Measurements from ENCODE around the gene DGKG.

Gene DGKG

DNA sequence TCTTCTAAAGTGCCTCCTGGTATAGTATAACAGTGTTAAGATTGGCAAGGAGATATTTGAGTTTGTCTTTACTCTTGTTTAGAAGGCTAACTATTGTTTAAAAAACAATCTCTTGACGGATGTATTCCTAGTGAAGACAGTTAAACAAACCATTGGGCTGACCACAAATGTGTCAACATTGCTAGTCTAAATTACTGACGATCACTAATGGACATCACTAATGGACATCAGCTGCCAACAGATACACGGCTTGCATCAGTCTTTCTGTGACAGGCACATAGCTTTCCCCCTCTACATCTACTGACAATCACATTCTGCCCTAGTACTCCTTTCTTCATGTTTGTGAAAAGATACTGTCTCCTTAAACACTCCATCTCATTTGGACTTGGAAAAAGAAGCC is 196.0 kb downstream of the DGKG start:
- DNase-seq (ENCODE audit: low read depth) = no peak
- no peak overlapping the region for H3K4me3 ChIP-seq (ENCODE audit: low read depth, low read length)

DNA sequence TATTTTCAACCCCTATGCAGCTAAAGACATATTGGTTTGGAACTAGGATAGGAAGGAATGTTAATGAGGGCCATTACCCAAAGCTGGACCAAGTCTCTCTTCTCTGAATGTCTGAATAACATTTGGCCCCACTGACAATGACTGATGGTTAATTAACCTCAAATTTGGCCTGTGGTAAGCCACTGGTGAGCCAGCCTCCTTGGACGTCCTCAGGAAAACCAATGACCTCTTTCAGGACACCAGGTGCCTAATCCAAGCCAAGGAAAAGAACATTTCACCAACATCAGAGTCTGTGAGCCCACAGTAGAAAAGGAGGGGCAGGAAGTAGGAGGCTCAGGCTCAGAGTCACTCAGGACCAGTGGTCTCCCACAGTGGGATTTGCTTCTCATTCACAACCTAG is 196.7 kb downstream of the DGKG start:
- no peak for DNase-seq (ENCODE audit: low read depth)

DNA sequence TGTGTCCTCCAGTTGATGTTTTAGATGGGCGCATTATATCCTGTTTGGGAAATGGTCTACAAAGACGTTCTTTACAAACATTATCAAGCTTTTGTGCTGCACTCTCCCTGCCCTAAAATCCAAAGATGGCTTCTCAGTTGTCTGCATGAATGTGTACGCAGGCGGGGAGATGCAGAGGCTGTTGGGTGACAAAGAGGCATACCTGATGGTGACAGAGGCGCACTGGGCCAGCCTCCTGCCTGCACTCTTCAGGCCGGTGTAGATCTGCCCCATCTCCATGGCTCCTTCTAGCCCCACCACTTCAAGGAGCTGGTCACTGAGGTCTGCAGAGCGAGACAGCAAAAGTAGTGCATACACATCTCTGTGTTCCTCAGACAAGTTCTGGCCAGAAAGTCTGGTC is 197.3 kb downstream of the DGKG start:
- DNase-seq (ENCODE audit: low read depth) = no peak
- no peak overlapping the region for H3K4me3 ChIP-seq (ENCODE audit: low read depth, low read length)

More for the DNA sequence above, 196.7 kb downstream of the DGKG start:
- H3K4me3 ChIP-seq (ENCODE audit: low read depth, low read length) = no peak overlapping the region

DNA sequence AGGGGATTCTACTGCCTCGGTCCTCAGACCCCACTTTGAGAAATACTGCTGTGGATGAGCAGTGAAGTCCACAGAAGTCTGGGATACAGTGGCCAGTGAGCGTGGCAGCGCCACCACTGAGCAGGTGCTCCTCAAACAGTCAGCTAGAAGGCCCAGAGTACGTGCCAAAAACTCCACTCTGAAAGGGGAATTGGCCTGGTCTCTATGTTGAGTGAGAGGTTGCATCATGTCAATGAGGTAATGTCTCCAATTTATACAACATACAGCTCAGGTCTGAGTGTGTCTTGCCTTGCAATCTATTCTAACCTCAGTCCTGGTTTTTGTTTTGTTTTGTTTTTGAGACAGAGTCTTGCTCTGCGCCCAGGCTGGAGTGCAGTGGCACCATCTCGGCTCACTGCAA is 199.8 kb downstream of the DGKG start:
- no peak overlapping the region for H3K4me3 ChIP-seq (ENCODE audit: low read depth, low read length)
- DNase-seq (ENCODE audit: low read depth) = no peak

DNA sequence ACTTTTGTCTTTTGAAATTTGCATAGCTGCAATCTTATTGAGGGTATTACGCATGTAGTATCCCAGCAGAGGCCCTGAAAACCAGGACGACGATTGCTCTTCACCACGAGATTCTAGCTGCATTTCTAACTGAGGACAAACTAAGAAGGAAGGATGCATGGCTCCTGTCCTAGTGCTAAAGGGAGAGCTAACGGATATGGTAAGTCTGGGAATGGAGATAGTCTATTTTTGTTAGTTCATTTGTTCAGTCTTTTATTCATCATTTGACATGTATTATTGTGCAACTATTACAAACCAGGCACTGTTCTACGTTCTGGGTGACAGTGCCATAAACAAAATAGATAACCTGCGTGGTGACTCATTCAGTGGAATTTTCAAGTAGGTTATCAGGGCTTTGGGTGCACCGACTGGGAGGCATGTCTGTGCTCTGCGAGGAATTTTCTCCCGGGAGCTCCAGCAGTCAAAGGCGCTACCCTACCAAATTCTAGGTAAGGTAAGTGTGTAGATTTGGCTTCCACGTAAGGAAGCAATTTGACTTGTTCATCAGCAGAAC is 201.3 kb downstream of the DGKG start:
- no peak overlapping the region for H3K4me3 ChIP-seq (ENCODE audit: low read depth, low read length)
- DNase-seq (ENCODE audit: low read depth) = no peak

DNA sequence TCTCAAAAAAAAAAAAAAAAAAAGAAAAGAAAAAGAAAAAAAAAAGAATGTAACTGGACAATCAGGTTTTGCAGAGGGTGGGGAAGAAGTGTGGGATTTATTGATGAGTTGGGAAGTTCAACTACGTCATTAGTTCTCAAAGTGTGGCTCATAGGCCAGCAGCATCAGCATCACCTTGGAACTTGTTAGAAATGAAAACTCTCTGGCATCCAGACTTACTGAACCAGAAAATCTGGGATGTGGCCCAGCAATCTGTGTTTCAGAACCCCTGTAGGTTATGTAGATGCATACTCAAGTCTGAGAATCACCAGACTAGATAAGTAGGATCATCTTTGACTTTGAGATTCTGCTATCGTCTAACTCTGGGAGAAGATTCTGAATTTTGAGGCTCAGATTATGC is 207.4 kb downstream of the DGKG start:
- DNase-seq (ENCODE audit: low read depth) = no peak
- H3K4me3 ChIP-seq (ENCODE audit: low read depth, low read length) = no peak overlapping the region

DNA sequence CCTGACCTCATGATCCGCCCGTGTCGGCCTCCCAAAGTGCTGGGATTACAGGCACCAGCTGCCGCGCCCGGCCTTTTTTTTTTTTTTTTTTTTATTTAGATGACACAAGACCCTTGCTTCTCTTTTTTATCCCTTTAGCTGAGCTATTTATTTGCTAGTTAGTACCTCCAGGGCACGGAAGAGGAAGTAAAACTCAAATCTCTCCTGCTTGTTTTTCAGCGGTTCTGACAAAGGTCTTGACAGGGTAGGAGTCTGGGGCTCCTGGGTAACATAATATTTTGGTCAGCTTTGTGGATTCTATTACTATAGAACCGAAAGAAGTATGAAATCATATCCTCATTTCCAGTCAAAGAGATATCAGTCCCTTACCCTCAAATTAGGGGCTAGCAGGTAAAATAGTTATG is 209.1 kb downstream of the DGKG start:
- H3K4me3 ChIP-seq (ENCODE audit: low read depth, low read length) = no peak overlapping the region
- no peak for DNase-seq (ENCODE audit: low read depth)

DNA sequence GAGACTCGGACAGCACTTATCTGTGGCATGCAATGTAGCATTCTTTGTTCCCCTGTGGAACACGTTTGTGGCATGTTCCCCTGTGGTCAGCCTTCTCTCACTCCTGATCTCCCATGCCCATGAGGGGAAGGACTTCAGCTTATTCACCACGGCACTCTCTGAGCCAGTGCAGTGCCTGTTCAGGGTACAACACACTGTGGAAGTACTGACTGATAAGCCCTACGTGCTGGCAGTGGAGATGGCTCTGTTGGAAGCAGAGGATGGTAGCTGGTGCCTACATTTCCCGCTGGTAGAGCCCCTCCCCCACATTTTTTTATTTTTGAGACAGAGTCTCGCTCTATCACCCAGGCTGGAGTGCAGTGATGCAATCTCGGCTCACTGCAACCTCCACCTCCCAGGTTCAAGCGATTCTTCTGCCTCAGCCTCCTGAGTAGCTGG is 209.7 kb downstream of the DGKG start:
- no peak for DNase-seq (ENCODE audit: low read depth)
- no peak overlapping the region for H3K4me3 ChIP-seq (ENCODE audit: low read depth, low read length)

DNA sequence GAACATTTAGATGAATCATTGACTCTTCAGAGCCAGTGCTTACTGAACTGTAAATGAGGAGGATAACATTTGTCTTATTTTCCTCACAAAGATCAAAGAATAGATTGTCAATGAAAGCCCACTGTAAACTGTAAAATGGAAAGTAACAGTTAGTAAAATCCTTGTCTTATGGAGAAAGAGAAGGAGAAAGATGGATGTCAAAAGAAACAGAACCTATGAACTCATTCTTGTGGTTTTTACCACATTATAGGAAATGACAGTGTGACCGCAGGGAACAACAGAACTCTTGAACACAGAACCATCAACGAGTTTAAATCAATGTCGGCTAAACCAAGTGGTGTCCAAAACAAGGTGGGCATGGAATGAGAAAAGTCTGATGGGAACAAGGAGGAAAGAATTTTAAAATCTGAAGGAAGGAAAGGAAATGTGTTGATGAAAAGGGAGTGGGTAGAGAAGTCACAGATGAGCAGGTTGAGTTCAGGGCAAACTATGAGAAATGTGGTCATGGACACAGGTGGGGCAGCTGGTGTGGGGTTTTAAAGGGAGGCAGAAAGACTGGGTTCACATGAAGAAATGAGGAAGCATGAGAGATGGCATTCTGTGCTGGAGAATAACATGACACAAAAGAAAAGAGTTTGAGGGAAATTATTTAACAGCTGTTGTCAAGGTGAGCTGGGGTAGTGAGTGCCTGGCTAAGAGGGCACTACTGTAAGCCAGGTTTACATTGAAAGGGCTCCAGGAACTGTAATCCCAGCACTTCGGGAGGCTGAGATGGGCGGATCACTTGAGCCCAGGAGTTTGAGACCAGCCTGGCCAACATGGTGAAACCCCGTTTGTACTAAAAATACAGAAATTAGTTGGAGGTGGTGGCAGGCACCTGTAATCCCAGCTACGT is 210.7 kb downstream of the DGKG start:
- H3K4me3 ChIP-seq (ENCODE audit: low read depth, low read length) = no peak overlapping the region
- no peak for DNase-seq (ENCODE audit: low read depth)

DNA sequence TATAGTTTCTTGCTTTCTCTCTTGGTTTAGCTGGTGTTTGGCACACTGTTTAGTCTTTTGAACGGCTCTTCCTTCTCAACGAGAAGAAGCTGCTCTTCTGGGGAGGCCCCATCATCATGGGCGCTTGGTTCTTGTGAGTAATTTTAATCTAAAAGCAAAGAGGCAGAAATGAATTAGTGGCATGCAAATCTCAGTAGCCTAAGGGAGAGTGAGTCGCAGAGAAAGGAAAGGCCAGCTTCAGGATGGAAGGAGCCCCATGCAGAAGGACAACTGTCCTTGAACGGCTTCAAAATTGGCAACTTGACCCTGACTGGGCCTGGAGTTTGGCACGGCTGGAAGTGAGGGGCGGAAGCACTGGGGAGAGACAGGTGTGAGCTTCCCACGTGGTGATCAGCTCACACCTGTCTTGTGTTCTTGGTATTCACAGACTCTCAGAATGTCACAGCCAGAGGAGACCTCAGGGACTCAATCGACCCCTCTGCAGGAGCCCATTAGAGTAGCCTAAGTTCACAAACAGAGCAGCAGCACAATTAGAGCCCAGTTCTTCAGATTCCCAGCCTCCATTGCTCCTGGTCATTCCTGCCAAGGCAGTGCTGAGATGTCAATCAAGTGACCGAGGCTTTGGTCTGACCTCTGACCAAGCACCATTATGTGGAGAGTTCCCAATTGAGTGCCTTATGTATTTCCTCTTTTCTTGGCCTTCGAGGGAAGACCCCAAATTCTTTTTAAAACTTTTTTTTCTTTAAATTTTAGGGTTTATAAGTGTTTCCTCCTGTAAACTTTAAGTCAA is 211.8 kb downstream of the DGKG start:
- H3K4me3 ChIP-seq (ENCODE audit: low read depth, low read length) = no peak overlapping the region
- DNase-seq (ENCODE audit: low read depth) = no peak

DNA sequence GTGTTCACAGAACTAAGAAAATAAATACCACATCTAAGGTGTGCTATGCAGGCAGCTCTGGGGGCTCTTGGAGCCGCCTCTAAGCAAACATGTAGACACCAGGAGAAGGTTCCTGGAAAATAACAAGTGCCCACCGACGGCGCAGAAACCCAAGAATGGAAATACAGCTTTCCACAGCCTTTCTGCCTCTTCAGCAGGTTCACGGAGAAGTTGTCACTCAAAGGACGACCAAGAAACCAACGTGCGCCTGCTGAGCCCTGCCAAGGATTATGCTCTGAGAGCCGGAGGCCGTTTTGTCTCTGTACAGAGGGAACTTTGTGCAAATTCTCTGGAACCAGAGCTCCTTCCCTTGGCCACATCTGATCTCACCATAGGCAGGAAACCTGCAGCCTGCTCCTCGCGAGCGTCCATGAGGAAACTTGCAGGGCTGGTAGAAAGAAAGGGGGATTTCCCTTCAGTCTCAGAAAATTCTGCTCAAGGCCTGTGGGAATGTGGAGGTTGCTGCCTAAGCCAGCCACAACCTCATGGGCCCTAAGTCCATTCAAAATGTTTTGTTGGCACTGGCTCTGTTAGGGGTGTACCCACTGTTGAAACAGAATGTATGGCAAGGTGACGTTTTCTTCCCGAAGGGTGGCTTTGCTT is 212.6 kb downstream of the DGKG start:
- no peak for DNase-seq (ENCODE audit: low read depth)
- no peak overlapping the region for H3K4me3 ChIP-seq (ENCODE audit: low read depth, low read length)

DNA sequence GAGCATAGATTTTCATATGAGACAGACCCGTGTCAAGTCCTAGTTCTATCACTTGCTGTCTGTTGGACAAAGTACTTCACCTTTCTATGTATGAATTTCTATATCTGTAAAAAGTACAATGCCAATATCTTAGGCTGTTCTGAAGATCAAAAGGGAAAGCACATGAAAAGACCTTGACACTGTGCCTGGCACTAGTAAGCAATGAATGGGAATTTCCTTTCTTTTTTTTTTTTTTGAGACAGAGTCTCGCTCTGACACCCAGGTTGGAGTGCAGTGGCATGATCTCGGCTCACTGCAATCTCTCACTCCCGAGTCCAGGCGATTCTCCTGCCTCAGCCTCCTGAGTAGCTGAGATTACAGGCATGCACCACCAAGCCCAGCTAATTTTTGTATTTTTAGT is 217.8 kb downstream of the DGKG start:
- no peak for DNase-seq (ENCODE audit: low read depth)
- no peak overlapping the region for H3K4me3 ChIP-seq (ENCODE audit: low read depth, low read length)

DNA sequence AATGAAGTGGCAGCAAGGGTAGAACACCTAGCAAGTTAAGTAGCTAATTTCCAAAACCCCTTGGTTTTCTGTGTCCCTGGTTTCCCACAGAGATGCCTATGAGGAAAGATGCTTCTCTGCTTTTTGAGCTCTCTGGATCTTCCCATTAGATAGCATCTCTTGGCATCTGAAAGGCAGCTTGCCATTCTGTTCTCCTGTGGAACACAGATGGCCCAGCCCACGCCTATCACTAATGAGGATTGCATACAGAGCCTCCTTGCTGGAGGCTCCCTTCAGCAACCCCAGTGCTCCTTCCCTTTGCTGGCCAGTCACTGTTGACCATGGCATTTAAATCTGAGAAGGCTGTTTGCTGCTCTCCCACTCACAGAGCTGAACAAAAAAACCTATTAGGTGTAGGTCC is 218.8 kb downstream of the DGKG start:
- H3K4me3 ChIP-seq (ENCODE audit: low read depth, low read length) = no peak overlapping the region
- no peak for DNase-seq (ENCODE audit: low read depth)

DNA sequence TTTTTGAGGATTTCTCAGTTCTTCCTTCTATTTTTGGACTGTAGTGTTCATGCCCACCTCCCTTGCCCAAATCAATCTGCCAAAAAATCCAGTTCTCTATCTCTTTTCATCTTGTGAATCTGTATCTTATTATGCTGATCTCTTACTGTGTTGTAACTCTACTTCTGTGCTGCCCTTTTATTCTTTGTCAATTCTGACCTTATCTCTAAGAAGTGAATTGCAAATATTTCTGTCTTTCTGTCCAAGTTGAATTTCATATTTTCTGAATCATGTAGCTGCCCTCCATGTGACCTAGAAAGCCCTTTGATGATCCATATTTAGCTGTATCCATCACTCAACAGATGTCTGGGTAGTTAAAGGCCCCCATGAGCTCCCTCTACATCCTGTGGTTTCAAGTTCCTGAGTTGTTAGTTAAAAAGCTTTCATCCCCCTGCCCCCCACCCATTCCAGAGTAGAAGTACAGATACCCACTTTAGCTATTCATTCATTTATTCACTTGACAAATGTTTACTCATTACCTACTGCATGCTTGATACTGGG is 219.6 kb downstream of the DGKG start:
- no peak overlapping the region for H3K4me3 ChIP-seq (ENCODE audit: low read depth, low read length)
- DNase-seq (ENCODE audit: low read depth) = no peak

DNA sequence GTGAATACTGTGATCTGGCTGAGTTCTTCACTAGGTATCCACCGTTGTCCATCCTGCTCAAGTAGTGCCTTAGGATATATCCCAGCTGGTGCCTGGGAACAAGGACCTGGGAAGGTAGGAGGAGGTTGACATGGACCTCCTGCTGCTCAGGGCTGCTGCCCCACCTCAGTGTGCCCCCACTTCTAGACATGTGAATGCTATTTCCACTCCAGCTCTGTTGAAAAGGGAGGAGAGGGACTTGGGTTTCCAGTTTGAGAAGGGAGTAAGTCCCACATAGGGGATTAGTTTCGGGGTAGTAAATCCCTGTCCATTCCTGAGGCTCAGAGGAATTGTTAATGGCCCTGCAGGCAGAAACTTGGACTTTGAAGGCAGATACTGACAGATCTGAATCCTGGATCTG is 220.2 kb downstream of the DGKG start:
- DNase-seq (ENCODE audit: low read depth) = no peak
- no peak overlapping the region for H3K4me3 ChIP-seq (ENCODE audit: low read depth, low read length)

DNA sequence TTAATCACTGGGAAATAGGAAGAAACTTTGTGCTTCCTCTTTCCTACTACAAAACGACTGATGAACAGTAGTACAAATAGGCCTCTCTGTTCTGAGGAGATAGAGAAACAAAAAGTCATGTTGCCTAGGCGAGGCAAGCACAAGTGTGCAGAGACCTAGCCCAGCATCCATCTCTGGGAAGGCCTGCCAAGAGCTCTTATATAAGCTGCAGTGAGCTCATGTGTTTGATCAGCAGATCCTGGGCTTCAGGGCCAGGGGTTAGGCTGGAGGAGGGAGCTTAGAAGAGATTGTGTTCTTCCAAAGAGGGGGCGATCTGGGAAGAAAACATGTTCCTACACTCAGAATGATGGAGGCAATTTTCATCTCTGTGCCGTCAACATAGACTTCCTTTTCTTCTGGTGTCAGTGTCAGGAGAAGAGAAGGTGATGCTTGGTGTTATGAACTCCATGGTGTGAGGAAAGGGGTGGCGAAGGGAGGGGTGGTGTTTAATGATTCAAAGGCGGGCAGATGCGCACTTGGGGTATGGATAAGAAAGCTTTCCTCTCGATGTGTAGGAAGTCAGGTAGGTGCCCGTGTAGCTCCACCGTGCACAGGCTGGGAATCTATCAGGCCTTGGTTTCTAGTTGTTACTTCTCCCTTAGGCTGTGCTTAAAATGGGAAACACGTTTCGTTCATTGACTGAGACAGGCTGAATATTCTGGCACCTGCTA is 223.6 kb downstream of the DGKG start:
- DNase-seq (ENCODE audit: low read depth) = no peak
- H3K4me3 ChIP-seq (ENCODE audit: low read depth, low read length) = no peak overlapping the region

DNA sequence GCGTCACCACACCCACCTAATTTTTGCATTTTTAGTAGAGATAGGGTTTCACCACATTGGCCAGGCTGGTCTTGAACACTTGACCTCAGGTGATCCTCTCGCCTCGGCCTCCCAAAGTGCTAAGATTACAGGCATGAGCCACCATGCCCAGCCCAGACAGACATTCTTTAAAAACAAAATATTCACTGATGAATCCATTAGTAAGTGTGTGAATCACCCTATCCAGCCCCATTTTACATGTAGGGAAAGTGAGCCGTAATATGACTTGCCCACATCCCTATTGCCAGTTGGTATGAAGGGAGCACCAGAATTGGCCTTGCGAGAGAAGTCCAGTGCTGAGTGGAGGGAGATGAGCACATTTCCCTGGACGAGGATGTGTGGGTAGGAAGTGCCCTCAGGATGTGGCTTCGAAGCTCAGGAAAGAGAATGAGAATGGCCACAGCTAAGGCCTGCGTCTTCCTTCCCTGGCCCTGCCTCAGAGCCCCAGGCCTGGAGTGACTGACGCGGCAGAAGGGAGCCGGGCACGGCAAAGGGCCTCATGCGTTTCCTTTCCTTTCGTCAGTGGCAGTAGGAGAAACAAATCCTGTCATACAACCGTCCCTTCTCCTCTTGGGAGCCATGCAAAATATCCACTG is 224.9 kb downstream of the DGKG start:
- no peak overlapping the region for H3K4me3 ChIP-seq (ENCODE audit: low read depth, low read length)
- DNase-seq (ENCODE audit: low read depth) = no peak

DNA sequence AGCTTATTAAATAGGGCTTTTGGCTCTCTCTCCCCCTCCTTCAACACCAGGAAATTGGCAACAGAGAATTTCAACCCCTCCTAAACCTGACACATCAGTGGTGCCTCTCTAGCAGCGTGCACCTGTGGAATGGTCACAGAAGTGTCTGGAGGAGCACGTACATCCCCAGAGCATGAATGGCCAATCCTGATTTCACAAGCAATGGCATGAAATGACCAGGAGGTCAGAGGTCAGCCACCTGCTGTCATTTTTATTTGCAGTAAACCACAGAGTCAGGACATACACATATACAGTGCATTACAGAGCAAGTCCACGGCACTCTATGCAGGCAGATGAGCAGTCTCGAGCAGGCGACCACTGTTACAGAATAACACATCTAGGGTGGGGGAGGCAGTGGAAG is 228.1 kb downstream of the DGKG start:
- DNase-seq (ENCODE audit: low read depth) = no peak

DNA sequence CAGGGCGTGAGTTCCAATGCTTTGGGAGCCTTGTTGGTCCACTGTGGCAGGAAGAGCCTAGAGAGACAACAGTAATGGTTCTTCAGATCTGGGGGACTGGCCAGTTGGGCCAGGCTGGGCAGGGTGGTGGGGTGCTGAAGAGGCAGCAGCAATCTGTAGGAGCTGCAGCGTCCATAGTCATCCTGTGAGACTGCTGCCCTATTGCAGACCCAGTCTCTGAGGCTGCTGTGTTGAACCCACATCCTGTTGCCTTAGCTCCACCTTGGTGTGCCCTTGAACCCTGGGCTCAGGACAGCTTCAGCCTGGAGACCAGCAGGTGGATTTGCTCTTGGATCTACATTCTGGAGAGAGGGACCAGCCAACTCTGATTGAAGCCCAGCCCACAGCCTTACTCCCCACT is 229.5 kb downstream of the DGKG start:
- no peak overlapping the region for H3K4me3 ChIP-seq (ENCODE audit: low read depth, low read length)
- no peak for DNase-seq (ENCODE audit: low read depth)

More for the DNA sequence above, 228.1 kb downstream of the DGKG start:
- H3K4me3 ChIP-seq (ENCODE audit: low read depth, low read length) = no peak overlapping the region

All from skeletal muscle cell (primary cell).